Stimulated activated CD4-positive, alpha-beta T cell treated with anti-CD3 and anti-CD28 coated beads, Interleukin-15, amount 100 ng/mL, for 48 hours (primary cell): ENCODE data around the gene TMEM33.

ENCODE experiments used
- DNase-seq, 2 donors: peaks; one replicate each; pipeline ENCODE4 v3.0.0-alpha.2; 2020; ENCODE audit warnings: low read depth in 2 of 2

TMEM33 gene

DNA sequence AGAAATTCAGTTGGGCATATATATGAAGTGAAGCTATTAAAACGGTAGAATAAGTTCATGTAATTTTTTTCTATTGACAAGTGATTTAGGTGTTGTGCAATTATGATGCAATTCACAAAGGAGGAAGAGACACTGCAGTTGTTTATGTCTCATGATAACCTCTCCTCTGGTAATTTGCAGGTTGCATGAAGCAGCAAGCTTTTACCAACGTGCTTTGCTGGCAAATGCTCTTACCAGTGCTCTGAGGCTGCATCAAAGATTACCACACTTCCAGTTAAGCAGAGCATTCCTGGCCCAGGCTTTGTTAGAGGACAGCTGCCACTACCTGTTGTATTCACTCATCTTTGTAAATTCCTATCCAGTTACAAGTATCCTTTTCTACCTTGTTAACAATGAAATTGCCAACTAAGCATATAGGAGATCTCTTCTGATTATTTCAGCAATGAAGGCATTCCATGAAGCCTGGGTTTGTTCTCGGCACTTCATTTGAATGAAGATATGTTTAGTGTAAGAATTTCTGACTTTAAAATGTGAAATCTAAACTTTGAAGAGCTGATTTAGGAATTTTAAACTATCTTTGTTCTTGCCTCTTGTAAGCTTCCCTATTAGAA, 3.9 kb downstream of the TMEM33 start:
- no peak for DNase-seq

DNA sequence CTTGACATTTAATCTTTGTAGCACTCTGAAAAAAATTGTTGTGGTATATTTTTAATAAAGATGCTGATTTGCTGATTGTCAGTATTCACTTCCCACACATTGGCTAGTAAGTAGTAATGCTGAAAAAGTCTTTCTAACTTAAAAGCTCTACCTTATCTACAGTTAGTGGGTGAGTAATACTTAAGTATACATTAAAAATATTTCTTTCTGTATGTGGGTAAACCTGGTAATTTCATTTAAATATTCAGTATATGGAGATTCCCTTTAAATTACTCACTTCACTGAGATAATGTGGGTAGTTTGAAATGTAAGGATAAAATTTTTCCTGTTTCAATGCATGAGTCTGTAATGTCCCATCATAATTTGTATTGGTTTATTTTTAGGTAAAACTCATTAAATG, 5.6 kb downstream of the TMEM33 start:
- DNase-seq, result no peak

DNA sequence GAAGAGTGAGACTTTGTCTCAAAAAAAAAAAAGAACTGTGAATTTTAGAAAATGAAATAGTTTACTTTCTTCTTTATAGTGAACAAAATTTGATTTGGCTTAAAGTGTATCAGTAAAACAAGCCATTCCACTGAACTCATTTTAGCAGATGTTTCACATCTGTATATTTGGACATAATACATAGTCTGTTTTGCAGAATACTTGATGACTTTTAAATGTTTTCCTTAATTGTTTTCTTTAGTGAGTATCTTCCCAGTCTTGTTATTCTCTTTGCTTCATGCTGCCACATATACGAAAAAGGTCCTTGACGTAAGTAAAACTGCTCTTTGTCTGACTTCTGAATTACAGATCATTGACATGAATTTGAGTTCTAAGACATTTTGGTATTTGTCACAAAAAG, 8.3 kb downstream of the TMEM33 start:
- no peak for DNase-seq

DNA sequence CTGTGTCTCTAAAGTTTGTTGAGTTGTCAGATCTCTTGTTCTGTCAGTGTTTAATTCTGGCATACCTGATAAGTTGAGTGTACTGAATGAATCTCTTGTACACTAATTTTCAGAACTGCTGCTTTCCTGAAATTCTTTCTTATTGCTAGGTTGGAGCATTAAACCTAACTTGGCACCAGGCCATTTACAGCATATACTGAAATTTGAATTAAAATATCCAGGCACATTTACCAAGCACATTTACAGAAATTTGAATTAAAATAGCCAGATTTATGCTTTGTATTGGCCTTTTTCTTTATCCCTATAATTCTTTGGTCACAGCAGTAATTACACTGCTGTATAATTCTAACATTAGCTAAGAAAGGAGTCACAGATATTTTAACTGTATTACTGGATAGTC, 8.9 kb downstream of the TMEM33 start:
- DNase-seq, result no peak

DNA sequence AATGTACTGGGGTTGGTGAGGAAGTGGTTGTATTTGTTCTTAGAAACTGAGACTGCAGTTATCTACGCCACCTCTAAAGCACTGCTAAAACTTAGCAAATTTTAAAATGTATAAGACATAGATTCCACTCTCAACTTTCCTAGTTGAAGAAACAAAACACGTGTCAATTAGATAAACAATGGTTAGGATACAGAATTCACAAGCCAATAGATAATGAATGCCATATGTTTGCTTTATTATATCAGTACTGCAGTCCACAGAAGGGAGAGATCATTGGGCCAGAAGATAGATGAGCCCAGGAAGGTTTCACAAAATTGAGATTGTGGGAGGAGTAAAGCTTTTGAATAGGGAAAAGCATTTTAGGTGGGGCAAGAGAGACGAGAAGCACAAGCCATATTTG, 14.3 kb downstream of the TMEM33 start:
- no peak for DNase-seq

DNA sequence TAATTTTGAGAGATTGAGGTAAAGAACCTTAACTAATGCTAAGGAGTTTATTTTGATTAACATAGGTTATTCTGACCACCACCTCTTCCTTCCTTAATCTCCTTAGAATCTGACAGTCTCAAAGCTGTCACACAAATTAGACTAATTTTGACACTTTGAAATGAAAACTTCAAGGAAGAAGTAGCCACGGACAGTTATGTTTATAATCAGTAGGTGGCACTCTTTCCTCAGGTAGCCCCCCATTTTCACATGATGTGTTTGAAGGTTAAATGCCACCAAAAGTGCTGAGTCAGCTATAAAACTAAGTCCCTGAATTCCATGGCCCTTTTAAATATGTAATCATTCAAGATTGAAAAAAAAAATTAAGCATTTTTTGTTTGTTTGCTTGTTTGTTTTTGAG, 22.4 kb downstream of the TMEM33 start:
- no peak for DNase-seq

DNA sequence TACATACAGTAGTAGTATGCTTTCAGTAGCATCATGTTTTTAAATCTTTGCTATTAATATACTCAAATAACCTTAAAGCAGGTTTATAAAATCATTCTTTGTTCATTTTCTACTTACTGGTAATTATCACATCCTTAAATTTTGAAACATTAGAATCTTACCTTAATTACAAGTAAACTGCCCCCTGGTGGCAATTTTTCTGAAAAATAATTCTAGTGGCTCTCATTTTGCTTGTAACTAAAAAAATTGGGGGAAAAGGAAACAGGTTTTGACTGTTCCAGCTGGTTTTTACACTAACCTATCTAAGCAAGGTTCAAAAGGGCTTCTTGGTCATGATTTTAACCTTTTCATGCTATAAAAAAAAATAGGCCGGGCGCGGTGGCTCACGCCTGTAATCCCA, 27.9 kb downstream of the TMEM33 start:
- no peak for DNase-seq

DNA sequence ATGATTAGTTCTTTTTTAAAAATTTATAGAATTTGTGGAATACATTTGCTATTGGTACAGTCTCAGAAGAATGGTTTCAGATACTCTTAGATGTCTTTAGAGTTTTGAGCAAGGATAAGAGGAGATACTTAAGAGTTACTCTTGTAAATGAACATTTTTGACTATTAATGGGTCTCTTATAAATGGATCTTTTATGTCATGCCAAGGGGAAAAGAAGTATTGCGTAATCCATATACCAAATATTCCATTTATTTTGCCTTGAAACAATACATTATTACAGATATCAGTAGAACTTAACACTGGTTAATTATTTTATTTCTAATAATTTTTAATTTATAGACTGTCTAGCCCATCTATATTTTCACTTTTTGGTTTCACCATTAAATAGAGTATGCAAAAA, 29.2 kb downstream of the TMEM33 start:
- no peak for DNase-seq

DNA sequence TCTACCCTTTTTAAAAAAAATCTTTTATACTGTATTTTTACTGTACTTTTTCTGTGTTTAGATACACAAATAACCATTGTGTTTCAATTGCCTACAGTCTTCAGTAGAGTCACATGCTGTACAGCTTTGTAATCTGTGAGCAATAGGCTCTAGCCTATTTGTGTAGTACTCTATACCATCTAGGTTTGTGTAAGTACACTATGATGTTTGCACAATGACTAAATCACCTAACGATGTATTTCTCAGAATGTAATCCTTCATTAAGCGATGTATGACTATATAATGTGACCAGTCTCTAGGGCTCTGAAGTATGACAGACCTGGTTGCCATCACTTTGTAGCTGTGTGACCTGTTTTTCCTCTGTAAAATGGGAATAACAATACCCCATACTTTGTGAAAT, 32.2 kb downstream of the TMEM33 start:
- DNase-seq, result no peak

DNA sequence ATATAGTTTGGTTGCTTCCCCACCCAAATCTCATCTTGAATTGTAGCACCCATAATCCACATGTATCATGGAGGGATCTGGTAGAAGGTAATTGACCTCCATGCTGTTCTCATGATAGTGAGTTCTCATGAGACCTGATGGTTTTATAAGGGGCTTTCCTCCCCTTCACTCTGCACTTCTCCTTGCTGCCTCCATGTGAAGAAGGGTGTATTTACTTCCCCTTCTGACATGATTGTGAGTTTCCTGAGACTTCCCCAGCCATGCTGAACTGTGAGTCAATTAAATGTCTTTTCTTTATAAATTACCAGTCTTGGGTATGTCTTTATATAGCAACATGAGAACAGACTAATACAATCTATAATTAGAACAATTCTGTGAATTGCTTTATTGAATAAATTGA, 34.4 kb downstream of the TMEM33 start:
- no peak for DNase-seq

DNA sequence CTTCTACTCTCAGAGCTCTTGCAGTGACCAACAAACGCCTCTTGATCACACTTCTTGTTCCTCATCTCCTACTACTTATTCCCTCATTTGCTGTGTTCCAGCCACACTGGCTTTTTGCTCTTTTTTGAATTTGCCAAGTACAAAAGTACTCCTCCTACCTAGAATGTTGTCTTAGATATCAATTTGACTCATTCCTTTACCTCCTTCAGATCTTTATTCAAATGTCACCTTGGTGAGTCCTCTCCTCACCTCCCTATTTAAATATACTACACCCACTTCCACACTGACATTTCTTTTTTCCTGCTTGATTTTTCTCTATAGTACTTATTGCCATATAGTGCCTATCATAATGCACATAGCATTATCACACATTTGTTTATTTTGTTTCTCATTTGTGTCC, 40.1 kb downstream of the TMEM33 start:
- no peak for DNase-seq

DNA sequence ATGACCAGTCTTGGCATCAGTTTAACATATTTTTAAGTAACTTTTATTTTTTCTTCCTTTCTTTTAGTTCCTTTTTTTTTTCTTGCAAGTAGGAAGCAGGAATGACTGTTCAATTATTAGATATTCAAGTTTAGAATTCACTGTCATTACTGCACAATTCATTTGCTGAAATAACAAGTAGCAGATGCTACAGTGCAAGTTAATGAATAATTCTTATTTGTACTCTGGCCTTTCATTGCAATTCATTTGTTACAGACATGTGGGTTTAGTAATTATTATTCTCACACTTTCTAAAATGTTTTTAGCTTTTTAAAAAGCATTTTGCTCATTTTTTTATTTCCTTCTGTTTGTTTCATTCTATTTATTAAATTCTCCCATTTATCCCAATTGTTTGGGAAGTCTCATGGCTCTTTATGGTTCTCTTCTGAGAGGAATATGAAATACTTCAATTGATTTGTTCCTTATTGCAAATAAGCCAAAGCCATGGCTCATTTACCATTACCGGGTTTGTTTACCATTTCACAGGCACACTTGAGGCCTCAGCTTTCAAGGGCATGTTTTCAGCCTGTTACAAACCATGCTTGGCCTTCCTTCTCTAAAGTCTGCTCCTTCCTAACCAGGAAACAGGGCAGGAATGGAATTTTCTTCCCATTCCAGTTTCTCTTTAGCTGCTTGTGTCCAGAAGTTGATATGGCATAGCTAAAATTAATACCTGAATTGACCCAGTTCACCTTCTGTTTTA, 41.7 kb downstream of the TMEM33 start:
- DNase-seq, result no peak

DNA sequence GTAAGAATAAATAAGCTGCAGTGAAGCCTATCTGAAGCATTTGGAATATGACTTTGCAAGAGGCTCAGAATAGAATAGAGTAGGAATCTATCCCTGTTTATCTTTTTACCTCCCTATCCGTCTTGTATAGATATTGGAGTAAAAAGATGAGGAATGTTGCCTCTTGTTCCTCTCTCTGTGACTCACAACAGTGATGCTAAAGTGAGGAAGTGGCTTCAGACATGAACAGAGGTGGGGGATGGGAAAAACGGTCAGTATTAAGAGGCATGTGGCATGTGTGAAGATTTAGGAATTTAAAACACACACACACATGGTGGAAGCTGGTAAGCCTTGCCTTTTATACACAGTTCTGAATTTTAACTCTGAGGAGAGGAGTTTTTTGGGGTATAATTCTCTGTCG, 42.5 kb downstream of the TMEM33 start:
- no peak for DNase-seq

DNA sequence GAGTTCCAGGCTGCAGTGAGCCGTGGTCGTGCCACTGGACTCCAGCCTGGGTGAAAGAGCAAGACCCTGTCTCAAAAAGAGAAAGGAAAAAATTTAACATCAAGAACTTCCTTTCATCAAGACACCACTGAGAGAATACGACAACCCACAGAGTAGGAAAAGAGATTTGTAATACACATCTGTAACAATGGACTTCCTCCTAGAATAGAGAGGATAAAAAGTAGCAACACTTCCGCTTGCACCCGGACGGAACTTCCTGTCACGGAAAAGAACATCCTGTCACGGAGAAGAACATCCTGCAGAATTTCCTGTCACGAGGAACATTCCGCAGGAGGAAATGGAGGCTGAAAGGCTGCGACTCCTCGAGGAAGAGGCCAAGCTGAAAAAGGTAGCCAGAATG, 46.2 kb downstream of the TMEM33 start, which contains the start of gene DCAF4L1:
TSS of gene DCAF4L1 (plus strand) at position 301 of the 400 bp plus-strand sequence. CDS start at position 338, 37 bp downstream.
- no peak for DNase-seq

DNA sequence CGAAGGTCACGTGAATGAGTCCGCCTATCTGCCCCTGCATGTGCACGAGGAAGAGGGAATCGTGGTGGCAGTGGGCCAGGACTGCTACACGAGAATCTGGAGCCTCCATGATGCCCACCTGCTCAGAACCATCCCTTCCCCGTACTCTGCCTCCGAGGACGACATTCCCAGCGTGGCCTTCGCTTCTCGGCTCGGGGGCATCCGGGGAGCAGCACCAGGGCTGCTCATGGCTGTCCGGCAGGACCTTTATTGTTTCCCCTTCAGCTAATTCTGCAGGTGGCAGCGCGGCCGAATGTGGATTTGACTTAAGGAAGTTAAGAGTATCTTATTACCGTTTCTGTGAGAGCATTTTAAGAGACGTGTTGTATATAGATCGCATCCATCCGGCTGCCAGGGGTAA, 47.5 kb downstream of the TMEM33 start:
- DNase-seq, result no peak

DNA sequence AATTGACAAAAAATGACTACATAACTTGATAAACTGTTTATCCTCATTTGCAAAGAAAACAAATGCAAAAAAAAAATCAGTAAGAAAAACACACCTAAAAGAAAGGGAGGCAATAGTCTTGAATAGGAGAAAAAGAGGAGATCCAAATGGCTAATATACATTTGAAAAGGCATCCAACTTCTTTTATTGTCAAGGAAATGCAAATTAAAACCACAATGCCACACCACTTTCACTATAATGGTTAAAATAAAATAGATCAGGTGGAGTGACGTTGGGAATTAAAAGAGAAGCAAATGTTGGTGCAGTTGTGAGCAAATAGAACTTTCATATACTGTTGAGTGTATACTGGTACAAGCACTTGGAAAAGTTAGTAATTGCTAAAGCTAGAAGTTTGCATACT, 49.9 kb downstream of the TMEM33 start:
- DNase-seq, result no peak

DNA sequence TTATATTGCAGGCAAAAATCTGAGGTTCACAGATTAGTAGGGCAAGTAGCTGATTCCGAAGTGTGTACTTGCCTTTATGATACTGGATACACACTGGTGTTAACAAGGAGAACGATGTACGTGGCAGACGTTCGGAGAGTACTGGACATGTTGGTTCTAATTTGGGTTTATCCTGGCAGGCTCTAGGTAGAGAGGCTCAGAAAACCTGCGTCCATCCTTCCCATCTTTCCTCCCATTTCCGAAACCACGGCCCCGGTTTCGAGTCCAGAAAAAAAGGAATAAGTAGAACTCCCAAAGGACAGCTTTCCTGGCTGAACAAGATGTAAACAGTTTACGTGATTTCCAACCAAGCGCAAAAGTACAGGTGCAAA, 54.8 kb downstream of the TMEM33 start:
- DNase-seq, result no peak

DNA sequence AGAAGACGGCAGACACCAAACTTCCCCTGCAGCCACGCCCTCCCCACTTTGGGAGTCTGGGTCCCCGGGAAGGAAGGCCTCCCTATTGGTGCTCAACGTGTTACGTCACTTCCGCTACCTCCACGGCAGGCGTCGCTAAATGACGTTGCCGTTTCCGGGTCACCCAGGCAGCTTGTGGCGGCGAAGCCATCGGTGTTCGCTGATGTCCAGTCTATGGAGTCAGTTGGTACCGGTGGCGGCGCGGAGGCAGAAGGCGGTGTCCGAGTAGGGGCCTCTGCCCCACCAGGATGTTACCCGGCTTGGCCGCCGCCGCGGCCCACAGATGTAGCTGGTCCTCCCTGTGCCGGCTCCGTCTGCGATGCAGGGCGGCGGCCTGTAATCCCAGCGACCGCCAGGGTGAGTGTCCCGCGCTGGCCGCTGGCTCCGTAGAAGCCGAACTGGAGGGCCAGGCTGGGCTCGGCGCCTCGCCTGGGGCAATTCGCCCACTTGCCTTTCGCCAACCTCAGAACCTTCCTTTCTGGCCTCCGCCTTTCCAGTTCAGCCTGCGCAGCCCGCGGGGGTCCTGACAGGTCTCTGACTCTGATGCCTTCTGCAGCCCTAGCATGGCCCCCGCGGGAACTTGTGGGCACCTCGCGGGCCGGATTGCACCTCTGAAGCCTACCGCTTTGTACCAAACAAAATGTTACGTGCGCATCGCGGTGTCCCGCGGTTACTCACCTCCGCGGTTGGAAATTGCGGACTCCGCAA, 55.3 kb downstream of the TMEM33 start, which contains the start of gene SLC30A9:
TSS of gene SLC30A9 (plus strand) at position 166 of the 747 bp plus-strand sequence. CDS start at position 288, 122 bp downstream.
- DNase-seq, result peak; percentile 87 to 88

DNA sequence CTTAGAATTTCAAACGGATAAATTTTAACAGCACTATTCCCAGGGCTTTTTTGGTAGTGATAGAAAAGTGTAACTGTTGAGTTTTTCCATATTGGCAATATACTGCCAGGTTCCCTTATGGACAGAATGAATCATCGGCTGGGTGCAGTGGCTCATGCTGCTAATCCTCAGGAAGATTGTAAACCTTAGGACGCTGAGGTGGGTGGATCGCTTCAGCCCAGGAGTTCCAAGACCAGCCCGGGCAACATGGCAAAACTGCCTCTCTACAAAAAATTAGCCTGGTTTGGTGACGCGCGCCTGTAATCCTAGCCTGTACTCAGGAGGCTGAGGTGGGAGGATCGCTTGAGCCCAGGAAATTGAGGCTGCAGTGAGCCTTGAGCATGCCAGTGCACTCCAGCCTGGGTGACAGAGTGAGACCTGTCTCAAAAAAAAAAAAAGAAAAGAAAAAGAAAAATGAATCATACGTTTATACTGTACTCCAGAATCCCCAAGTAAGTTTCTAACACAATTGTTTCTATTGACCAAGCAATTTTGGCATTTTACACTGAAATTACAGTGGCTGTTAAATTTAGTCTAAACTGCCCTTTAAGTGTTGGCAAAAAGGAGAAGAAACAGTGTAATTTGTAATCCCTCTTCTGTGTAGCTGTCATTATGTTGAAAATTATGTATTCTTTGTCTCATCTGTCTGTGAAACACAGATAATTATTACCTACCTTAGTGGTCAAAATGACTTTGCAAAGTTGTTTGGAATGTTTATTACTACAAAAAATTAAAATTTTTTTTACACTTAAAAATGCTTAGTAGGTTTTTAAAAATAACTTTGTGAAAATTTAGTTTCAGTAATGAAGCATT, 56.9 kb downstream of the TMEM33 start:
- DNase-seq, result no peak

DNA sequence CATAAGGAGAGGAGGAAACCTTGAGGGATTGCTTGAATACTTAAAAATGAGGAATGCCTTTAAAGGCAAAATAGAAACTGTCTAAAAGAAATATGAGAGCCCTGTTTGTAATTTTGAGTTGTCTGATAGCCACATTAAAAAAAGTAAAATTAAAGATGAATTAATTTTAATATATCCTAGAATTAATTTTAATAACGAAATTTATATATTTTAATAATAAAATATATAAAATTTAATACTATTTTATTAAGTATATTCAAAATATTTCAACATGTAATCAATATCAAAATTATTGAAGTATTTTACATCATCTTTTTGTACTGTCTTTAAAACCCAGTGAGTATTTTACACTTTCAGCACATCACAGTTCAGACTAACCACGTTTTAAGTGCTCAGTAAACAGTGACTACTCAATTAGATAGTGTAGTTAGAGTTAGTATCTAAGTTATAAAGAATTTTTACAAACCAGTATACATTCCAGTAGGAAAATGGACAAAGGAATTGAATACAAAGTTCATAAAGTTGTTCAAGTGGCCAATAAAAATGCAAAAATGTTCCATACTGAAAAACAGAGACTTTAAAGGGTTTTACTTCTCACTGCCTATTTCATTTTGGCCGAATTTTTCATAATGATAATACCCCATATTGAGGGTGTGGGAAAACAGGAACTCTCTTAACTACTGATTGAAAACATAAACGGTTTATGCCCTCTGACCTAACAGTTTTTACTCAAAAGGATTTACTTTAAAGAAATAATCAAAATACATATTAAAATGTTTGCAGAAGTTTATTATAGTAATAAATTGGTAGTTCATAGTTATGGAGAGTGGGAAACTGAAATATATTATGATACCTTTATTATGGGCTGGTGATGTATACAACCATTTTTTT, 58.0 kb downstream of the TMEM33 start:
- no peak for DNase-seq

DNA sequence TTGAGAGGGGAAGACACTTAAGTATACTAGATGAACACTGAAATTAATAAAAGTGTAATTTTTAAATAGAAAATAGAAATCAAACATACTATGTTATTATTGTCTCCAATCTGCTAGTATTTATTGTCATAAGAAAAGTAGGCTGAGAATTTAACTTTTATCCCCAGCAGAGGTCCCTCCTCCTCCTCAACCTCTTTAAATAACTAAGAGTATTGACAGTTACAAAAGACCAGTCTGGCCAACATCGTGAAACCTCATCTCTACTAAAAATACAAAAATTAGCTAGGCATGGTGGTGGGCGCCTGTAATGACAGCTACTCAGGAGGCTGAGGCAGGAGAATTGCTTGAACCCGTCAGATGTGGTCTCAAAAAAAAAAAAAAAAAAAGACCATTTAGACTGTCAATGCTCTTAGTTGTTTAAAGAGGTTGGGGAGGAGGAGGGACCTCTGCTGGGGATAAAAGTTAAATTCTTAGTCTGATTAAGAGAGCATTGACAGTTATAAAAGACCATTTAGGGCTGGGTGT, 59.3 kb downstream of the TMEM33 start:
- no peak for DNase-seq
